ENCODE measurements around the gene SFRP5.

The SFRP5 gene

DNA sequence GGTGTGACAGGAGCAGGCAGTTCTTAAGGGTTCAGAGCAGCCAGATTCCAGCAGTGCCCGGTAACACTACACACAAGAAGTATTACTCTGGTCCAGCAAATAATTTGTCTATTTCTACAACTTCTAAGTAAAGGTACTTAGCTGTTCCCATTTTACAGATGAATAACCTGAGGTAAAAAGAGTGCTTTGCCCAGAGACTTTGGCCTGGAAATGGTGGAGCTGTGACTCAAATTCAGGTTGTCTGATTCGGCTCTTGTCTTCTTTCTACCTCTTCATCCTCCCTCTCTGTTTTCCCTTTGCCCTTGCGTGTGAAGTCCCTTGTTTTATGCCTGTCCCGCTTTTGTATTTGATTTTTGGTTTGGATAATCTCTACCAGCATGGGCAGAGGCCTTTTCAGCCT is 17.1 kb downstream of the SFRP5 start:
- TF ChIP-seq, protein P1, sequence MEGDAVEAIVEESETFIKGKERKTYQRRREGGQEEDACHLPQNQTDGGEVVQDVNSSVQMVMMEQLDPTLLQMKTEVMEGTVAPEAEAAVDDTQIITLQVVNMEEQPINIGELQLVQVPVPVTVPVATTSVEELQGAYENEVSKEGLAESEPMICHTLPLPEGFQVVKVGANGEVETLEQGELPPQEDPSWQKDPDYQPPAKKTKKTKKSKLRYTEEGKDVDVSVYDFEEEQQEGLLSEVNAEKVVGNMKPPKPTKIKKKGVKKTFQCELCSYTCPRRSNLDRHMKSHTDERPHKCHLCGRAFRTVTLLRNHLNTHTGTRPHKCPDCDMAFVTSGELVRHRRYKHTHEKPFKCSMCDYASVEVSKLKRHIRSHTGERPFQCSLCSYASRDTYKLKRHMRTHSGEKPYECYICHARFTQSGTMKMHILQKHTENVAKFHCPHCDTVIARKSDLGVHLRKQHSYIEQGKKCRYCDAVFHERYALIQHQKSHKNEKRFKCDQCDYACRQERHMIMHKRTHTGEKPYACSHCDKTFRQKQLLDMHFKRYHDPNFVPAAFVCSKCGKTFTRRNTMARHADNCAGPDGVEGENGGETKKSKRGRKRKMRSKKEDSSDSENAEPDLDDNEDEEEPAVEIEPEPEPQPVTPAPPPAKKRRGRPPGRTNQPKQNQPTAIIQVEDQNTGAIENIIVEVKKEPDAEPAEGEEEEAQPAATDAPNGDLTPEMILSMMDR (IDR thresholded peaks at IDR 0.05; ENCODE audit: insufficient read depth, low read depth, low read length, missing control alignments), result no peak
- DNase-seq (ENCODE audit: low read depth), result no peak

DNA sequence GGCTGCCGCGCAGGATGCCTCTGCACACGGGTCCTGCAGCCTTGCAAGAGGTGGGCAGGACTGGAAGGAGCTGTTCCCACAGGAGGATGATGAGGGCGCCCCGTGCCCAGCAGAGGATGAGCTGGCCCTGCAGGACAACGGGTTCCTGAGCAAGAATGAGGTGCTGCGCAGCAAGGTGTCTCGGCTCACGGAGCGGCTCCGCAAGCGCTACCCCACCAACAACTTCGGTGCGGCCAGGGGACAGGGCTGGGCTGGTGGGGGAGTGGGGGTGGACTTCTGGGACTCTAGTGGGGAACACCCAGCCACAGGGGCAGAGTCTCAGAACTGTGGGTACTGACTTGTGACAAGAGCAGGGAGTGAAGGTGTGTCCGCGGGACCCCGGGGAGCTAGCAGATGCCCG is 18.8 kb downstream of the SFRP5 start:
- H3K4me3 ChIP-seq (ENCODE audit: low read depth, low read length), result no peak overlapping the region
- DNase-seq (ENCODE audit: low read depth), result no peak
- TF ChIP-seq, protein P1 (IDR thresholded peaks at IDR 0.05; ENCODE audit: insufficient read depth, low read depth, low read length, missing control alignments), result no peak

More for the DNA sequence above, 17.1 kb downstream of the SFRP5 start:
- H3K4me3 ChIP-seq (ENCODE audit: low read depth, low read length), result no peak overlapping the region

DNA sequence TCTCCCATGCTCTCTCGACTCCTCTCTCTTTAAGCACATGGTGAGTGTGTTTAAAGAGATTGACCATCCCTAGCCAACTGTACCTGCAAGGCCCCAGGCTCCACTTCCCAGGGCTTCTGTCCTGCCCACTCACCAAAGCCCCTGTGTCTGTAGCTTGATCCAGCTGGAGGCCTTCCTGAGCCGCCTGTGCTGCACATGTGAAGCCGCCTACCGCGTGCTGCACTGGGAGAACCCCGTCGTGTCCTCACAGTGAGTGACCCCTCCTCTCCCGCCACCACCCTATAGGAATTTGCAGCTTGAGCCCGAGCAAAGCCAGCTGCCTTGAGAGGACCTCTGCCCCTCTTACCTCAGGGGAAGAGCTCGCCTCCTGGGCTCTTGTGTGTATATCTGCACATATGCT is 23.7 kb downstream of the SFRP5 start:
- no peak overlapping the region for H3K4me3 ChIP-seq (ENCODE audit: low read depth, low read length)
- no peak for DNase-seq (ENCODE audit: low read depth)

DNA sequence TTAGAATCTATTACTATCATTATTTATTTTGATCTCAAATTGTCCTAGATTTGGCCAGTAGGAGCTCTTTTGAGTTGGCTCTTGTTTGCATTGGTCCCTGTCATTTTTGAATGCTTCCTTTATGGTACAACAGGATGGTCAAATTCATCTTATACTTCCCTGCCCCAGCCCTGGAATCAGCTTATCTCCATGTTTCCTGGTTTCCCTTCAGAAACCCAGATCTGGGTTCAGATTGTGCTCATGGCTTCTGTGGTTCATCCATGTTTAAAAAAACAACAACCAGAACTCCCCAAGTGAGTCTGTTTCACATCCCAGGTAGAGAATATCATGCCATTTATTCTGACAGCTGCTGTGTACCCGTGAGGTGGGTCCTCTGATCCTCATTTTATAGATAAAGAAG is 24.2 kb downstream of the SFRP5 start:
- no peak for DNase-seq (ENCODE audit: low read depth)
- TF ChIP-seq, protein P1 (IDR thresholded peaks at IDR 0.05; ENCODE audit: insufficient read depth, low read depth, low read length, missing control alignments), result no peak

More for the DNA sequence above, 23.7 kb downstream of the SFRP5 start:
- TF ChIP-seq, protein P1 (IDR thresholded peaks at IDR 0.05; ENCODE audit: insufficient read depth, low read depth, low read length, missing control alignments), result no peak

DNA sequence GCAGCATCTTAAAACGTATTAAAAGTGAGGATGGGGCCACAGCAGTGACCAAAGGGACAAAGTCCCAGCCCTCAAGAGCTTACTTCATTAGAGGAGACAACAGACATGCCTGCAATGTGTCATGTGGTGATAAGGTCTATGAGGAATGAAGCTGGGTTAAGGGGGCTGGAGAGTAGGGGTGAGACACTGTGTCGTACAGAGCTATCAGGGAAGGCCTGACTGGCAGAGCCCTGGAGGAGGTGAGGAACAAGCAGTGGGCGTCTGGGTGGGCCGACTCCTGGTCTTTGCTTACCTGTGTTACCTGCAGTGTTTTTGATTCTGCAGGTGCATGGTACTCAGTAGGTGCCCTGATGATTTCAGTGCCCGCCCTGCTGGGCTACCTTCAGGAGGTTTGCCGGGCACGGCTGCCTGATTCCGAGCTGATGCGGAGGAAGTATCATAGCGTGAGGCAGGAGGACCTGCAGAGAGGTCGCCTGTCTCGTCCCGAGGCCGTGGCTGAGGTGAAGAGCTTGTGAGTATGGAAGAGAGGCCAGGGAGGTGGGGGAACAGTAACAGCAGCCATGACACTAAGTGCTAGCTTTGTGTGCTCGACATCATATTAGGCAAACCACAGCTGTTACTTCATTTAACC is 27.3 kb downstream of the SFRP5 start:
- no peak for DNase-seq (ENCODE audit: low read depth)
- TF ChIP-seq, protein P1 (IDR thresholded peaks at IDR 0.05; ENCODE audit: insufficient read depth, low read depth, low read length, missing control alignments), result no peak
- H3K4me3 ChIP-seq (ENCODE audit: low read depth, low read length), result no peak overlapping the region

More for the DNA sequence above, 24.2 kb downstream of the SFRP5 start:
- H3K4me3 ChIP-seq (ENCODE audit: low read depth, low read length), result no peak overlapping the region

DNA sequence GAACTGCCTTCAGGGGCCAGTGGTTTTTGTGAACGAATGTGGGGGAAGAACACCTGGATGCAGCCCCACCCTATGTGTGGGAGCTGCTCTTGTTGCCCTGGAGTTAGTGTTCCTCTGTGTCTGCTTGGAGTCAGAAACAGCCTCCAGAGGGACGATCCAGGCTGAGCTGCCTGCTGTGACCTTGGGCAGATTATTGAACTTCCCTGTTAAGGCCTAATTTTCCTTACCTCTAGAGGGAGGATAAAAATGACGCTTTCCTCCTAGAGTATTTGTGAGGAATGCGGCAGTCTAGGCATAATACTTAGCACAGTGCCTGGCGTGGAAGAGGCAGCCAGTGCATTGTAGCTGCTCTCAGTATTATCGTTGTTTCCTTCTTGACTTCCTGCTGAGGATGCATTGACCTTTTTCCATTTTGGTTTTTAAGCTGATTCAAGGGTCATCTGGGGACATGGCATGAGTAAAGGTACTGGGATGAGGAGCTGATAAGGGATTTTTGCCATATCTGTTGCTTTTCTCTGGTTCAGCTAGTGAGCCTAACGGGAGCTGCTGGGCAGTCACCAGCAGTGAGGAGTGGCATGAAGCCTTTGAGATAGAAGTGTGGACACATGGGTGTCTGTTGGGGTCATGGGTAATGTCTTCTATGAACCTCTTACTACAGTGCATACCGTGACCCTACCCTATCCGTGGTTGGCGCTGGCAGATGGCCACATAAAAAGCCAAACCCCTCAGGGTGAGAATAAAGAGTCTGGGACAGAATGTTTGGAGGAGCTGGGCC is 28.4 kb downstream of the SFRP5 start:
- no peak overlapping the region for H3K4me3 ChIP-seq (ENCODE audit: low read depth, low read length)
- TF ChIP-seq, protein P1 (IDR thresholded peaks at IDR 0.05; ENCODE audit: insufficient read depth, low read depth, low read length, missing control alignments), result no peak
- no peak for DNase-seq (ENCODE audit: low read depth)

Measured in GM12865 (cell line).